Gastroesophageal sphincter (tissue), 4 donors: ENCODE results near the gene PTPRN2. TPM values are rescaled to one million over a fixed set of nuclear protein-coding genes. Genes with fewer than 3 reads are reported as not detected.

ENCODE experiments used
- ATAC-seq: fragments of 150-250 bp; one replicate; pipeline ENCODE4 v1.9.1; 2016; ENCODE audit warnings: mild to moderate bottlenecking, moderate library complexity
- H3K27ac ChIP-seq, 4 donors: fragments of 200-600 bp; sonication (generic) in 3 of 4; 1 replicate in 3 of 4; 2 replicates in 1 of 4; pipeline ENCODE4 v1.5.1; 2016 to 2019
- H3K27me3 ChIP-seq: fragments of 200-600 bp; sonication (generic); one replicate; pipeline ENCODE4 v1.5.1; 2019
- H3K36me3 ChIP-seq, 2 donors: fragments of 200-600 bp; sonication (generic); one replicate each; pipeline ENCODE4 v1.5.1; 2019; ENCODE audit warnings: control low read depth in 1 of 2
- H3K4me1 ChIP-seq, 3 donors: fragments of 200-600 bp; sonication (generic); 1 replicate in 2 of 3; 2 replicates in 1 of 3; pipeline ENCODE4 v1.5.1; 2016 to 2019; ENCODE audit warnings: control low read depth in 2 of 3
- H3K4me3 ChIP-seq, 2 donors: fragments of 200-600 bp; sonication (generic); one replicate each; pipeline ENCODE4 v1.5.1; 2019; ENCODE audit warnings: mild to moderate bottlenecking in 1 of 2, moderate library complexity in 1 of 2
- H3K9me3 ChIP-seq, 3 donors: fragments of 200-600 bp; sonication (generic); one replicate each; pipeline ENCODE4 v1.5.1; 2017 to 2019; ENCODE audit warnings: control low read depth in 2 of 3
- EP300 ChIP-seq: sonication (generic); formaldehyde crosslinking; IDR thresholded peaks from one replicate; pipeline ENCODE4 v1.6.1; 2017; ENCODE audit warnings: antibody characterized with exemption, mild to moderate bottlenecking
- POLR2A ChIP-seq, 2 donors: fragments of 450-650 bp; IDR thresholded peaks; one replicate each; pipeline ENCODE4 v1.6.1; 2017; ENCODE audit warnings: antibody characterized with exemption in 2 of 2, mild to moderate bottlenecking in 2 of 2, moderate library complexity in 1 of 2
- POLR2AphosphoS5 ChIP-seq: sonication (generic); formaldehyde crosslinking; IDR thresholded peaks from one replicate; pipeline ENCODE4 v1.6.1; 2017; ENCODE audit warnings: antibody characterized with exemption
- whole genome bisulfite sequencing, 2 donors: methylation state at CpG; one replicate each; pipeline ENCODE4 v1.1.5; 2018; ENCODE audit warnings: low coverage in 1 of 2; 5-methylcytosine and 5-hydroxymethylcytosine counted together
- total RNA-seq, 4 donors: library from RNA; depleted of rRNA; stranded (reverse); fragments of >200 nt; gene quantifications; one replicate each; pipeline ENCODE4 v1.1.0, GENCODE V29; 2016
- TF ChIP-seq, protein P1 (sequence below), 4 experiments: fragments of 200-600 bp in 2 of 4; fragments of 450-650 bp in 2 of 4; sonication (generic) in 1 of 4; IDR thresholded peaks; one replicate each; pipeline ENCODE4 v1.5.1; 2017 to 2019; ENCODE audit warnings: antibody characterized with exemption in 4 of 4, mild to moderate bottlenecking in 2 of 4, moderate library complexity in 2 of 4

The PTPRN2 gene
- total RNA-seq, 4 donors from 2014 or later = 1.7 to 4.7 (median 3.3) TPM

DNA sequence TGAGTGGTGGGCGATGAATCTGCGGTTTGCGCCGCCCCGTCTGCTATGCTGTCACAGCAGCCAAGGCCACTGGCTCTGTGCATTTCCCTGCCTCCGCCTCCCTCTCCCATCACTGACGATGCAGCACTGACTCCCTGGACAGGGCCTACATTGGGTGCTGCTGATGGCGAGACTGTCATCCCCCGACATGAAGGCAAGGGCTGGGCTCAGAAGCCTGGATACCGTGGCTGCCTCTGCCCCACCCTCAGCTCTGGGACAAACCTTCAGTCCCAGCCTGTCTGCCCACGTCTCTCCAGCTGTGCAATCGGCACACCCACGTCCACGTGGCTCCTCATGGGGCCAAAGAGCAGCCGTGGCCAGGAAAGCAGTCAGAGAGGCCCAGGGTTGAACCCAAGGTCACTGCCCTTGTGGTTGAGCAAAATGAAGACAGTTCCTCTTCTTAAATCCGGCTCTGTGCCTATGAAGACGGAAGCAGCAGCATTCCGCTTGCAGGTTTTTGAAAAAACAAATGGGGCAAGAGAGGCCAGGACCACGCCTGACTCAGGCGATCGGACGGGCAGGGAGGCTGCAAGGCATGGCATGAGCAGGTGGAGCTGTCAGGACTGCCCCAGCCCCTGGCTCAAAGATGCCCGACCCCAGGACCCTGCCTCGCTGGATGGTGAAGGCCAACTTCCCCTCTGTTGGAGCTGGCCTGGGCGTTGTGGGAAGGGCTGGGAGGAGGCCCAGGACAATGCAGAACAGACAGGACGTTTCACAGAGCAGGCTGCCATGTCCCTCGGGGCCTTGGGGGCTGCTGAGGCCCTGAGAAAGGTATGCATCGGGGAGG, 733.3 kb downstream of the PTPRN2 start:
- Histone ChIP-seq H3K36me3 (no peaks in the 10 kb centered on the region), H3K4me1 (peaks cover 0 to 9% (median 0%) of the 10 kb centered on the region in 3 donors), H3K4me3 (peak overlapping the region in 1 of 2 donors; percentile 10), H3K9me3 (no peaks in the 10 kb centered on the region), H3K27me3 (peaks cover 3% of the 10 kb centered on the region), H3K27ac (peak overlapping the region in 2 of 4 donors; percentile 17 to 47)
- ATAC-seq = peak; percentile 79
- TF ChIP-seq, protein P1, sequence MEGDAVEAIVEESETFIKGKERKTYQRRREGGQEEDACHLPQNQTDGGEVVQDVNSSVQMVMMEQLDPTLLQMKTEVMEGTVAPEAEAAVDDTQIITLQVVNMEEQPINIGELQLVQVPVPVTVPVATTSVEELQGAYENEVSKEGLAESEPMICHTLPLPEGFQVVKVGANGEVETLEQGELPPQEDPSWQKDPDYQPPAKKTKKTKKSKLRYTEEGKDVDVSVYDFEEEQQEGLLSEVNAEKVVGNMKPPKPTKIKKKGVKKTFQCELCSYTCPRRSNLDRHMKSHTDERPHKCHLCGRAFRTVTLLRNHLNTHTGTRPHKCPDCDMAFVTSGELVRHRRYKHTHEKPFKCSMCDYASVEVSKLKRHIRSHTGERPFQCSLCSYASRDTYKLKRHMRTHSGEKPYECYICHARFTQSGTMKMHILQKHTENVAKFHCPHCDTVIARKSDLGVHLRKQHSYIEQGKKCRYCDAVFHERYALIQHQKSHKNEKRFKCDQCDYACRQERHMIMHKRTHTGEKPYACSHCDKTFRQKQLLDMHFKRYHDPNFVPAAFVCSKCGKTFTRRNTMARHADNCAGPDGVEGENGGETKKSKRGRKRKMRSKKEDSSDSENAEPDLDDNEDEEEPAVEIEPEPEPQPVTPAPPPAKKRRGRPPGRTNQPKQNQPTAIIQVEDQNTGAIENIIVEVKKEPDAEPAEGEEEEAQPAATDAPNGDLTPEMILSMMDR (IDR thresholded peaks at IDR 0.05) = no peak
- no peak for TF ChIP-seq POLR2AphosphoS5
- no peak for TF ChIP-seq POLR2A (IDR thresholded peaks at IDR 0.05)
- no peak for TF ChIP-seq EP300
- 67 to 87% methylated on average over 10 to 19 of the region's 28 CpGs for WGBS, 2 donors

GRCh38 chr7:157853789-157854065, 733.9 kb downstream of the PTPRN2 start:
- 98% methylated on average over 9 of the region's 13 CpGs; no CpG with 5 or more reads in 1 of the 2 donors for WGBS, 2 donors
- Histone ChIP-seq H3K9me3 (no peaks in the 10 kb centered on the region), H3K27me3 (peaks cover 8% of the 10 kb centered on the region), H3K4me1 (peaks cover 0 to 9% (median 0%) of the 10 kb centered on the region in 3 donors), H3K27ac (peak overlapping the region in 2 of 4 donors; percentile 17 to 47), H3K36me3 (no peaks in the 10 kb centered on the region), H3K4me3 (no peak overlapping the region)
- TF ChIP-seq EP300 (no peak), POLR2A (IDR thresholded peaks at IDR 0.05) (no peak), POLR2AphosphoS5 (no peak)
- TF ChIP-seq, protein P1 (IDR thresholded peaks at IDR 0.05) = no peak
- no peak for ATAC-seq

GRCh38 chr7:157853076-157853788, 734.4 kb downstream of the PTPRN2 start:
- Histone ChIP-seq H3K4me1 (peaks cover 0 to 9% (median 0%) of the 10 kb centered on the region in 3 donors), H3K4me3 (no peak overlapping the region), H3K36me3 (no peaks in the 10 kb centered on the region), H3K27me3 (peaks cover 13% of the 10 kb centered on the region), H3K9me3 (no peaks in the 10 kb centered on the region), H3K27ac (peak overlapping the region in 1 of 4 donors; percentile 47)
- WGBS, 2 donors = 97 to 100% methylated on average over 4 to 20 of the region's 26 CpGs
- no peak for TF ChIP-seq POLR2A (IDR thresholded peaks at IDR 0.05)
- TF ChIP-seq POLR2AphosphoS5 = no peak
- no peak for TF ChIP-seq EP300
- TF ChIP-seq, protein P1 (IDR thresholded peaks at IDR 0.05) = no peak
- no peak for ATAC-seq

DNA sequence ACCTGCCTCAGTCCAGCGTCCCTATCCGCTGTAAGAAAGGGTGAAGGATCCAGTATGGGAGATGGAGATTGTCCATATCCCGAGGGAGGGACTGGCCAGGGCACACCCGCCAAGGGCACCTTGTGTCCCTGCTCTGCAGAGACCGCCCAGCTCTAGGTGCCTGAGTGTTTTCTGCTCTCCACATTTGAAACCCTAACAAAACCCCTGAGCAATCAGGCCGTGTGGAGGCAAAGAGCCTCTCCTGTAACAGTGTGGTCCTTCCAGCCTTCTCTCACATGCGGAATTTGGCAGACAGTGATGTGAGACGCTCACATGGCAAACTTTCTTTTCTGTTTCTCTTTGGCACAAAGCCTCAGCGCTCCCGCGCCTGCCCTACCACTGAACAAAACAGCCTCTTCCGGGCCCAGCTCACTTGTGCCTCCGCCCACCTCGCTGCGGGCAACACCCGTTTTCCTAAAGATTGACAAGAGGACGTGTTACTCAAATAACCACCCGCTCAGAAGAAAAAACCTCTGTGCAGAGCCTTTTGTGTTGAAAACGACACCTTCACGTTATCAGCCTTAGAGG, 736.0 kb downstream of the PTPRN2 start:
- Histone ChIP-seq H3K9me3 (no peaks in the 10 kb centered on the region), H3K36me3 (no peaks in the 10 kb centered on the region), H3K4me3 (peak overlapping the region in 1 of 2 donors; percentile 35), H3K27me3 (peaks cover 13% of the 10 kb centered on the region), H3K27ac (peak overlapping the region in 2 of 4 donors; percentile 18 to 38), H3K4me1 (peaks cover 0 to 9% (median 0%) of the 10 kb centered on the region in 3 donors)
- ATAC-seq = peak; percentile 54
- WGBS, 2 donors = 11 to 20% methylated on average over 2 to 14 of the region's 20 CpGs
- TF ChIP-seq, protein P1 (IDR thresholded peaks at IDR 0.05) = no peak
- TF ChIP-seq EP300 (no peak), POLR2A (IDR thresholded peaks at IDR 0.05) (no peak), POLR2AphosphoS5 (no peak)
